Erythroblast (primary cell): Measurements from ENCODE around the gene MORC1.

Source experiments
- DNase-seq, 2 experiments: peaks; one replicate each; lab custom pipeline; 2025; lab: John Stamatoyannopoulos, UW
- GATA1 ChIP-seq: IDR thresholded peaks from 2 replicates; pipeline ENCODE4 v1.6.1; 2011; ENCODE audit warnings: low read depth, mild to moderate bottlenecking, control low read depth, low read length, moderate library complexity
- POLR2A ChIP-seq: IDR thresholded peaks from 2 replicates; pipeline ENCODE4 v1.6.1; 2011; ENCODE audit warnings: mild to moderate bottlenecking, low read length

The MORC1 gene

DNA sequence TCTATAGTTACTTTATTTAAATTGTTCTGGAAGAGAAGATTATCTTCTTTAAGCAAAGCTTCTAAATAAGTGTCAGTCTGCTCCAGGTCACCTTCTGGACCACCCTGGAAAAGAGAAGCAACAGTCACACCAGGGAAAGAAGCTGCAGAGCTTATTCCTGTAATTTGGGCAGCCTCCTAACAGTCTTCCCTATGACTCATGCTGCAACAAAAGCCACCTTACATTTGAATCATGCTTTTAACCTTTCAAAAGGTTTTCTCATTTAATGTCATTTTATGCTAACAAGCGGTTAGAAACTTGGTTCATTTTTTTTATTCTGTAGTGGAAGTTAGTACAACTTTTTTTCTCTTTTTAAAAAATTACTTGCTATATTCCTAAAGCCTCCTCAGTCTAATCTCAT, 158.9 kb downstream of the MORC1 start:
- TF ChIP-seq GATA1 (no peak), POLR2A (no peak)
- no peak for DNase-seq

DNA sequence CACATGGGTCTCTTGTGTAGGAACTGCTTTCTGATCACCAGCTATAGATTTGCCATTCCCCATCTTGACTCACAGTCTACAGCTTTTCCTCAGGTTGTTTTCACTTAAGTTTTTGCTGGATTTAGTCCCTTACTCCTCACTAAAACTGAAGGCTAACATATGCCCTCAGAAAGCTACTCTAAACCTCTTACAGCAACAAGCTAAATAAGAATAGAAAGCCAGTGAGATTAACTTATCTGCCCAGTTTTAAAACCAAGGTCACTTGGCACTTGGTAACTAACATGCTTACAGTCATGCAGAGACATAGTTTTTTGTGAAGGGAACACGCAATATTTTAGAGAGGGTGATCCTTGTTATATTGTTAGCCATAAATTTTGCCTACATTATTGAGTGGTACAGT, 164.2 kb downstream of the MORC1 start, which contains the start of gene GUCA1C:
GUCA1C (minus strand) TSS at position 180 of the 400 bp plus-strand sequence; CDS start at position 63, 117 bp downstream.
- no peak for DNase-seq
- no peak for TF ChIP-seq GATA1
- TF ChIP-seq POLR2A, result no peak

DNA sequence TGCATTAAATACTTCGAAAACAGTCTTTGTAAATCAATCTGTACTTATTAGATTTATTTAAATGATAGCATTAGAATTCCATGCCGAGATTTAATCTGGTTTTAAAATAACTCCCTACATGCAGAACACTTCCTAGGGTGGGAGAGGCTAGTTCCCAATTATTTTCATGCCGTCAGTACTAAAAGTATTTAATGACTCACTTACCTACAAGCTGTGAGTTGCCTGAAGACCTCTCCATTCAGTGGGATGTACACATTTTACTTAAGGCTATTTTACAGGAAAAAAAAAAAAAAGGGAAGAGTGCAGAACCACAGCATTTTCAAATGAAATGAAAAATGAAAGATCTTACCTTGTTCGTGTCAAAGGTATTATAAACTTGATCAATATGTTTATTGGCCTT, 164.7 kb downstream of the MORC1 start:
- no peak for DNase-seq
- TF ChIP-seq POLR2A (no peak), GATA1 (no peak)

DNA sequence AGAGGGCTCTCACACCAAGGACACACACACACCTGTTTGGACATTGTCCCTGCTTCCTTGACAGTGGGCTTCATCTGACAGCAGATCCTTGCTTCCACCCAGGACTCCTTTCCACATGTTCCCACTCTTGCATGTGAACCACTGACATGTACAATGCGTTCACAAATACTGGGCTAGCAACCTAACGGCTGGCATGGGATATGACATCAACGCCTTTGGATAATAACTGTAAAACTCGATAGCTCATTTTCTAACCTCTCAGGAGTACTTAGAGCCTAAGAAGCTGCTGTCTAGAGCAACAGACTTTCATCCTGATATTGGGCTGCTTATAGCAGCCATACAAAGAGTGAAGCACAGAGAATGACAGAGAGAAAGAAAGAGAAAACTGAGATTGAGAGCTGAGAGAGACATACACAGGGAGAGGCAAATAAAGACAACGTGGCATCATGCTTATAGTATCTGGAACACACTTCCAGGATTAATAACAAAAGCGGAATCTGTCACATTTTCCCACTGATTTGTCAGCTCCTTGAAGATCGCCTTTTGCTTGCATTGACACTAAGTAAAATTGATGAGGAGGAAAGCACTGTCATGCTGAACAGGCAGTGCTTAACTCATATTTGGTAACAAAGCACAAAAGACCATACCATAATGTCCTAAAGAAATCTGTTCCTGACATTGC, 166.0 kb downstream of the MORC1 start:
- TF ChIP-seq GATA1 (no peak), POLR2A (no peak)
- DNase-seq, result no peak

DNA sequence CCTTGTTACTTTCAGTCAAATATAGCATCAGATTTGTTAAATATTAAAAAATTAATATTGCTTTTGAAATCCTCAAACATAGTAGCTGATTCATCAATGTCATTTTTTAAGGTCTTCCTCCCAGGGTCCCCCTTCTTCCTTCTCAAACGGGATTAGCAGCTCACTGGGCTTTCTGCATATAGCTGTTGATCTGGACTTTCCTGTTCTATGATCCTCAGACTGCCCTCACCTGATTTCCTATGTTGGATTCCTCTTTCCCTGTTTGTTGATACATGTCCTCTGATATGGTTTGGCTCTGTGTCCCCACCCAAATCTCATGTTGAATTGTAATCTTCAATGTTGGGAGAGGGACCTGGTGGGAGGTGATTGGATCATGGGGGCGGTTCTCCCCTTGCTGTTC, 170.1 kb downstream of the MORC1 start:
- DNase-seq, result no peak
- no peak for TF ChIP-seq POLR2A
- TF ChIP-seq GATA1, result no peak

DNA sequence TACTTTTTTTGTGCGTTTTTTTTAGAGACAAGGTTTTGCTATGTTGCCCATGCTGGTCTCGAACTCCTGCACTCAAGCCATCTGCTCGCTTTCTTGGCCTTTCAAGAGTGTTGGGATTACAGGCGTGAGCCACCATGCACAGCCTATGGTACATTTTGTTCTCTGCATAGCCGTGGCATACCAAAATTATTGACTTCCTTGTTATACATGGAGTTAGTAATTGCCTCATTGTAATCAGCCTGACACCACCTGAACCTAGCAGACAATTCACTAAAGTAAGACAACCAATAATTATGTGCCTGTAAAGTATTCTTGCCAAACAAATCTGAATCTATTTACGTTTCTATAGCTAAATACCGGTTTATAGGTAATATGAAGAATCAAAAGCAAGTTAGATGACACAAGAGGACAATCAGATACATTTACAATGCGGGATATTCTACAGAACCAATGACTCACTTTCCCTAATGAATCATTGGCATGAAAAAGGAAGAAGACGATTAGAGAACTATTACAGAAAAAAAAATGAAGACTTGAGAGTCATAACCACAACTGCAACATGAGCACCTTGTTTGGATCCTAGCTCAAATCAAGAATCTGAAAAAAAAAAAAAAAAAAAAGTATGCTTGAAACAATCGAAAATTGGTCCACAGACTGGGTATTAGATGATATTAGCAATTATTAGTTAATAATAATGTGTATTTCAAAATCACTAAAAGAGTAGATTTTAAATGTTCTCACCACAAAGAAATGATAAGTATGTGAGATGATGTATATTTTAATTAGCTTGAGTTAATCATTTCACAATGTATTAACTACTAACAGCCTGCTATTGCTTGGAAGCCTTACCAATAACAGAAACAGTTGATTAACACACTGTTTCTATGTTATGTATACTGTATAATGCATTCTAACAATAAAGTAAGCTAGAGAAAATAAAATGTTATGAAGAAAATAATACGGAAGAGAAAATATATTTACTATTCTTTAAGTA, 171.3 kb downstream of the MORC1 start:
- no peak for DNase-seq
- TF ChIP-seq POLR2A, result no peak
- TF ChIP-seq GATA1, result no peak

DNA sequence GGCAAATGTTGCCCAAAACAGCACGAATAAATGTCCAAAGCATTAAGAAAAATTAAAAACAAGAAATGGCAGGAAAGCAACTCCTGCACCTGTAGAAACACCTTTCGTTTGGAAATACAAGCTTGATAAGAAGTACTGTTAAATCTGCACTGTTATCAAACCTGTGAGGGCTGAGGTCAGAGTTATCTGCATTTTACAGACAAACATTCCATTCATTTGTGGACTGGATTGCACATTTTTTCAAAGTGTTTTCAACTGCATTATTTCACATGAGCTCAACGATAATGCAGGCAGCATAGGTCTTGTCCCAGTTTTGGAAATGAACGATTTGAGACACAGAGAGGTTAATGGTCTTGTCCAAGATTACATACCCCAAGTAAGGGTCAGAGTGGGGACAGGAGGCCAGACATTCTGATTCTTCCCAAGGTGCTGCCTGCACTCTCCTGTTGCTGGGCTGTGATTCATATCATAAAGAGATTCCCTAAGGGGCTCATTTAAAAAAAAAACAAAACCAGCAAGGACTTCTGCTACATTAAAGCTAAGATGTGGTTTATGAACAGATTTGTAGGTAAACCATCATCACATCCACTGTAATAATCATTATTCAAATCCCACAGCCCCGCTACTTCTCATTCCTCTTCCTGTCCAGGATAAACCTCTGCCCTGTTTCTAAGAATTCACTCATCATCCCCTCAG, 177.2 kb downstream of the MORC1 start:
- no peak for DNase-seq
- TF ChIP-seq GATA1, result no peak
- TF ChIP-seq POLR2A, result no peak

DNA sequence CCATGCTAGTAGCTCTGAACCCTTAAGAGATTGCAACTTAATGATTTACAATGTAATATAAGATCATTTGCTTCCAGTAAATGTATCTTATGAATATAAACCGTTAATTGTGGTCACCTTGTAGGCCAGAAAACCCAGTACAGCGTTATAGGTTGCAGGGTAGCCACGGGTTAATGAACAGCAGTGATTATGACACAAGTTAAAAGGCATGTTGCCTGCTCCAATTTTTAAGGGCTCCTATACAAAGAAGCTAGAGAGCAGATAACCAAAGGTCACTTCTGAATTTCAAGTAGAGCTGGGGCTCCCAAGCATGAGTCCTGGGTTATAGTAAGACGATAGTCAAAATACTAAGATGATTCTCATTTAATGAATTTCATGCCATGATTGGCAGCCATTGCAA, 177.8 kb downstream of the MORC1 start:
- DNase-seq, result no peak
- TF ChIP-seq POLR2A (no peak), GATA1 (no peak)

DNA sequence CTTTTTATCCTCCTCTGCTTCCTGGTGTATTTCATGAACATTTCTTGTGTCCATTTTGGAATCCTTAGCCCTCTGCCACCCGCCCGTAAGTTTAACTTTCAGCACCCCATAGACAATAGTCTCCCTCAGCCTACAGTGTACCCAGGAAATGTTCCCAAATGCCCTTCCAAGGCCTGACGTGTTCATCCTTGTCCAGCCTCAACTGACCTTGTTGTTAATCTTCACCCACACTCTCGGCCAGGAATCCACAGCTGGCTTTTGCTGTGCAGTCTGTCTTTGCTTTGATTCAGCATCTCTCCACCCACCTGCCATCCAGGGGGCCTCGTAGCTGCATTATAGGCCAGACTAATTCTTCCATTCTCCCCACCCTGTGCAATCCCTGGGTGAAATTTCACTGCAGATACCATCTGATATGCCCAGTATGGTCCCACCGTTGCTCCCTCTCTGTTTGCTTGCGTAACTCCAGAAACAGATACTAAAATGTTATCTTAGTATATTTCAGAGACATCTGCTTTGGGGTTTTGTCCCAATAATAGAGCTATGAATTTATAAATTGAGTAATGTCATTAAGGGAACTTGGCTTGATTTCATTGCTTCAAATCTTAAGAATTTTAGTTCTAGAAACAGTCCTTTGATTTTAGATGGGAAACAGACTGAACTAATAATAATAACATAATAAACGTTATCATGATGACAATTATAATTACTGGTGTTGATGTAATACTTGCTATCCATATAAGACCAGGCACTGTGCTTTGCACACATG, 180.8 kb downstream of the MORC1 start:
- TF ChIP-seq POLR2A (no peak), GATA1 (no peak)
- no peak for DNase-seq

DNA sequence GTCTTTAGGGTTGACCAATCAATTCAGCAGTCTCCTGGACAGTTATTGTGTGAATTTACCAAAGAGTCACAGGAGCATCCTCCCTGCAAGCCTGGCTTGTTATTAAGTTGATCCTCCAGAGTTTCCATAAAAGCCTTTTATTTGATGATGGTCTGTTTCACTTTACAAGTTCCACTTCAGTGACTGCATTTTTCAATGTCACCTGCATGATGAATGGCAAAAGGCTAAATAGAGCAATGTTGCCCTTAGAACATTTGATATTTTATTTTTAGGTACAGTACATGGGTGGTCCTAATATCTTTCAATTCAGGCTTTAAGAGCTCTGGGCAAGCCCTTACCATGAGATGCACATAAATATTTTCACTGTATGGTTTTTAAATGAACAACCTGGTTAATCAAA, 186.9 kb downstream of the MORC1 start:
- TF ChIP-seq POLR2A (no peak), GATA1 (no peak)
- no peak for DNase-seq

DNA sequence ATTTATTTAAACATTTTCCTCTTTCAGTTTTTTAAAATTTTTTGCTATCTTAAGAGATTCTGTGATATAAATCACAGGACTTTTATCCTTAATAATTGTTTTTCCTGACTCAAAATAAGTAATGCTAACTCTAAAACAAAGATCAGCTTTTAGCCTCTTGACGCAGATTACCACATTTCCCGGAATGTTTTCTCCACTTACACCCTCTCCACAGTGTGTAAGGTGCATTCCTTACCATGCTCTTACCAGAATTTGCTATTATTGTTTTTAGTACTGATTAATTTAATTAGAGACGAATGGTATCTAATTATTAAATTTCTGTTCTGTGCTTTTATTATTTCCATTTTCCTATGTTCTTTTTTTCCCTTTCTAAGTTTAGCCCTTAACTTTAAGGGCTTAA, 199.1 kb downstream of the MORC1 start:
- TF ChIP-seq POLR2A, result no peak
- TF ChIP-seq GATA1, result no peak
- DNase-seq, result no peak

DNA sequence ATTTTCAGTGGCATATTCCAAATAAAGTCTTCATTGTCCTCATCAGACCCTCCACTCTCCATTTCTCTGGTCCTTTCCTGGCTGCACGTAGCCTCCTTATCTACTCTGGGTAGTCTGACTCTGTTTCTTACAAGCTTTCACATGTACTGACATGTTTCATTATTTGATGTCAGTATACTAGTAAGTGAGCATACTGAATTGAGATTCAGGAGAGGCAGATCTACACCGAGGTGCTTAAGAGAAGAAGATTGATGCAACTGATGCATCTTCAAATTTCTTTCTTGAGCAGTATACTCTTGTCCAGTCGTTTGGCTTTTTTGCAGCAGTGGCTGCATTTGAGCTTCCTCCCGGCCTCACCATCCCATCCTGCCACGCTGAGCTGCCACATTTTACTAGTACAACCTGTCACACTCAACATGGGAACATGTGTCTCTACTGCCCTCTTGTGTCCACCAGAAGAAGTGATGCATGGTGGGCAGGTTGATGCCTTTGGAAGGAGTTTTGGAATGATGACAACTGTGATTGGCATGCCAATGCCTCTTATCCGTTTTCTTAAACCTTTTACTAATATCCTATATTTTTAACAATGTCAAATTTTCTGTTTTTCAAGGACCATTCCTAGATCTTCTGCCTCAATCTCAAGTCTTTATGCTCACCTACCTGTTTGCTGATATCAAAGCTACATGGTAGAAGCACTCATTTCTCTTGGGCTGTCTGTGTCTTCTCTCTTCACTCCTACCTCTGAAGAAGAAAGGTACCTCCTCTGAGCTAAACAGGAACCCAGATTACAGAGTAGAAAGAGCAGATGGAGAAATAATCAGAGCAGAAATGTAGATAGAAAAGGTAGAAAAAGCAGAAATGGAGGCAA, 202.9 kb downstream of the MORC1 start:
- TF ChIP-seq GATA1 (no peak), POLR2A (no peak)
- peak; percentile 41 to 66 for DNase-seq

DNA sequence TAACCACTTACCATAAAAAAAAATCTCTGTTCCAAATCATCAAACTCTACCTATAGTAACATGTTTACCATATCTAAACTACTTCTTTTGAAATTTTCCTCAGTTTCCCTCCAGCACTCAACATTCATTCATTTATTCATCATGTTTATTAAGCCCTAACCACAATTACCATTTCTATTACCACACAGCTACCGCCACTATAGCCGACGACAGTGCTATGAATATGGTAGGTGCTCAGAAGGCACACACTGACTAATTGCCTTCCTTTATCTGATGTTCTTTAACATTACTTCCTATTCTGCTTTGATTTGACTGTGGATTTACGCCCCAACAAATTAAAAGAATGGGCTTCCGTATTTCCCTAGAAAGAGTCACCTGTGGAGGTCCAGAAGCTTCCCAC, 208.1 kb downstream of the MORC1 start:
- no peak for DNase-seq
- TF ChIP-seq POLR2A, result no peak
- no peak for TF ChIP-seq GATA1
